GM12878 (cell line): ENCODE measurements around the gene GSG1L. TPM values are rescaled to one million over a fixed set of nuclear protein-coding genes. Genes with fewer than 3 reads are reported as not detected.

Source experiments
- ATAC-seq: fragments of 200-7000 bp; cut with Tn5 transposase; 3 replicates; pipeline ENCODE4 v1.9.1; 2020; ENCODE audit warnings: mild to moderate bottlenecking, moderate library complexity
- BruUV-seq: library from RNA; stranded (reverse); fragments of 400-500 nt; replicated peaks from 2 replicates; lab custom pipeline; 2021; lab: Mats Ljungman, UMichigan
- CTCF ChIA-PET: fragments of 300-600 bp; sonication (Branson Sonifier 250); formaldehyde crosslinking; extraction: SDS; loops from one replicate; lab custom pipeline; 2021; ENCODE audit warnings: inconsistent platforms; lab: Yijun Ruan, JAX
- POLR2A ChIA-PET: fragments of 350-600 bp; formaldehyde crosslinking; extraction: SDS; loops from one replicate; lab custom pipeline; 2021; ENCODE audit warnings: inconsistent platforms; lab: Charles Lee
- RAD21 ChIA-PET: fragments of 300-600 bp; sonication (Branson Sonifier 250); formaldehyde crosslinking; loops from one replicate; lab custom pipeline; 2023; ENCODE audit warnings: antibody characterized with exemption; ENCODE audit not compliant: unreplicated experiment; lab: Charles Lee
- SMC1A ChIA-PET: fragments of 300-600 bp; sonication (Branson Sonifier 250); formaldehyde crosslinking; loops from one replicate; lab custom pipeline; 2023; ENCODE audit not compliant: unreplicated experiment, uncharacterized antibody; lab: Charles Lee
- DNase-seq: peaks from one replicate; pipeline ENCODE4 v3.0.0-alpha.2; 2011; ENCODE audit warnings: low read depth, low spot score
- FAIRE-seq: peaks from 3 replicates; lab custom pipeline; 2011; peaks lifted over from hg19 to GRCh38; lab: Jason Lieb, UNC
- H2AFZ ChIP-seq: 2 replicates; pipeline ENCODE4 v1.6.0; 2011; ENCODE audit warnings: low read depth, low read length, control low read depth; ENCODE audit not compliant: control insufficient read depth
- H3K27ac ChIP-seq: 2 replicates; pipeline ENCODE4 v1.5.1; 2011; ENCODE audit warnings: control low read depth; ENCODE audit not compliant: control insufficient read depth, insufficient read depth
- H3K27me3 ChIP-seq, 2 experiments: replicated peaks in 1 of 2; 2 replicates each; pipeline versions ENCODE4 v1.6.0 to v1.6.1; 2011; ENCODE audit warnings: low read length in 1 of 2; ENCODE audit not compliant: control insufficient read depth in 2 of 2, insufficient read depth in 2 of 2
- H3K36me3 ChIP-seq, 2 experiments: 2 replicates each; pipeline ENCODE4 v1.5.1; 2011; ENCODE audit warnings: low read length in 1 of 2; ENCODE audit not compliant: control insufficient read depth in 2 of 2, insufficient read depth in 2 of 2
- H3K4me1 ChIP-seq: 2 replicates; pipeline ENCODE4 v1.6.1; 2011; ENCODE audit warnings: mild to moderate bottlenecking, low read length, moderate library complexity, mixed read lengths; ENCODE audit not compliant: control insufficient read depth, insufficient read depth
- H3K4me2 ChIP-seq: 2 replicates; pipeline ENCODE4 v1.6.0; 2011; ENCODE audit warnings: control low read depth; ENCODE audit not compliant: control insufficient read depth, insufficient read depth
- H3K4me3 ChIP-seq: fragments of 200-600 bp; sonication (generic); 2 replicates; pipeline ENCODE4 v1.5.1; 2016
- H3K79me2 ChIP-seq: 2 replicates; pipeline ENCODE4 v1.6.0; 2011; ENCODE audit warnings: low read length; ENCODE audit not compliant: control insufficient read depth, insufficient read depth
- H3K9ac ChIP-seq: 2 replicates; pipeline ENCODE4 v1.8.0; 2011; ENCODE audit warnings: low read length, control low read depth, mixed read lengths; ENCODE audit not compliant: control insufficient read depth, insufficient read depth
- H3K9me3 ChIP-seq: replicated peaks from 3 replicates; pipeline ENCODE4 v1.5.1; 2011; ENCODE audit warnings: mild to moderate bottlenecking, low read length; ENCODE audit not compliant: control insufficient read depth, insufficient read depth
- H4K20me1 ChIP-seq: 2 replicates; pipeline ENCODE4 v1.6.0; 2011; ENCODE audit not compliant: control insufficient read depth, insufficient read depth
- CBX5 ChIP-seq: sonication (generic); IDR thresholded peaks from 2 replicates; pipeline ENCODE4 v1.6.1; 2016; ENCODE audit warnings: low read depth, moderate library complexity, mild to moderate bottlenecking, inconsistent platforms
- DPF2 ChIP-seq: fragments of 450-650 bp; IDR thresholded peaks from 2 replicates; pipeline ENCODE4 v1.6.1; 2017; ENCODE audit warnings: mild to moderate bottlenecking
- IRF3 ChIP-seq: fragments of 450-650 bp; IDR thresholded peaks from 2 replicates; pipeline ENCODE4 v1.6.1; 2014; ENCODE audit warnings: mild to moderate bottlenecking
- MYB ChIP-seq: fragments of 150-350 bp; IDR thresholded peaks from 2 replicates; pipeline ENCODE4 v1.6.1; 2014; ENCODE audit warnings: mild to moderate bottlenecking, low read depth, low read length, borderline replicate concordance
- NR2F1 ChIP-seq: fragments of 450-650 bp; conservative IDR thresholded peaks from 2 replicates; pipeline ENCODE4 v1.6.1; 2017; ENCODE audit warnings: mild to moderate bottlenecking
- REST ChIP-seq: IDR thresholded peaks from 2 replicates; pipeline ENCODE4 v1.6.1; 2012; ENCODE audit warnings: mild to moderate bottlenecking, low read depth, low read length
- SMAD5 ChIP-seq: IDR thresholded peaks from 2 replicates; pipeline ENCODE4 v1.6.1; 2016; ENCODE audit warnings: antibody characterized with exemption, low read depth
- STAT1 ChIP-seq: fragments of 450-650 bp; conservative IDR thresholded peaks from 2 replicates; pipeline ENCODE4 v1.6.1; 2014; ENCODE audit warnings: antibody characterized with exemption, mild to moderate bottlenecking
- ZBTB11 ChIP-seq: fragments of 450-650 bp; formaldehyde crosslinking; IDR thresholded peaks from 2 replicates; pipeline ENCODE4 v1.5.0; 2022; ENCODE audit warnings: mild to moderate bottlenecking, missing genetic modification characterization
- ZSCAN29 ChIP-seq: fragments of 450-650 bp; IDR thresholded peaks from 2 replicates; pipeline ENCODE4 v1.6.1; 2017; ENCODE audit warnings: mild to moderate bottlenecking, moderate library complexity
- WGBS: methylation state at CpG from one replicate; pipeline ENCODE4 v1.1.6; 2016; ENCODE audit warnings: low lambda C conversion rate; ENCODE audit not compliant: insufficient replicate concordance, insufficient coverage; ENCODE audit errors: missing lambda C conversion rate; 5-methylcytosine and 5-hydroxymethylcytosine counted together
- in situ Hi-C: fragments of 300-500 bp; cut with MboI; formaldehyde crosslinking; loops from 9 replicates; pipeline ENCODE4 v1.14.3; 2018; ENCODE audit warnings: mixed read lengths
- intact Hi-C: fragments of 100-400 bp; cut with micrococcal nuclease; formaldehyde crosslinking; loops from one replicate; pipeline ENCODE4 v1.14.2; 2022; ENCODE audit not compliant: unreplicated experiment
- polyA plus RNA-seq, 11 experiments: library from polyadenylated mRNA; depleted of rRNA in 4 of 11; unstranded in 6 of 11; stranded (reverse) in 5 of 11; fragments of >200 nt; fragmentation: Nextera tagmentation in 4 of 11; fragmentation: Illumina TruSeq in 1 of 11; extraction: Ambion mirVana in 4 of 11; extraction: Trizol in 1 of 11; gene quantifications; 1 replicate in 1 of 11; 2 replicates in 10 of 11; pipeline versions ENCODE4 v1.2.1 to v1.2.3, GENCODE V29; 2011 to 2016; ENCODE audit warnings: inconsistent platforms in 2 of 11, missing spikeins in 2 of 11, low read depth in 1 of 11
- total RNA-seq, 4 experiments: library from RNA; depleted of rRNA in 3 of 4; stranded (reverse); fragments of >200 nt in 3 of 4; fragmentation: Illumina TruSeq in 1 of 4; extraction: Trizol in 1 of 4; gene quantifications; 2 replicates each; pipeline versions ENCODE4 v1.2.1 to v1.2.3, GENCODE V29; 2013 to 2021

The GSG1L gene
- total and polyA plus RNA-seq, 10 of the 15 experiments (the other 5 are each of a cell fraction or from before 2014, with no cell fraction given) = not detected

GRCh38 chr16:27786221-27786922 lies 277.1 kb downstream of the GSG1L start:
- no TSS peak for BruUV-seq
- 53% methylated on average over 16 of the region's 16 CpGs for WGBS
- SMC1A ChIA-PET = no interaction called here
- no peak overlapping the region for H3K27ac ChIP-seq
- no peak overlapping the region for H3K4me2 ChIP-seq
- ATAC-seq (no peak), DNase-seq (no peak), FAIRE-seq (no peak)
- H4K20me1 ChIP-seq = no peaks in the 10 kb centered on the region
- no peak overlapping the region for H3K9ac ChIP-seq
- POLR2A ChIA-PET = no interaction called here
- intact Hi-C loops = no loop called here
- TF ChIP-seq CBX5 (no peak), ZSCAN29 (no peak), IRF3 (no peak), STAT1 (no peak)
- H3K4me1 ChIP-seq = no peaks in the 10 kb centered on the region
- no peak overlapping the region for H2AFZ ChIP-seq
- no peaks in the 10 kb centered on the region for H3K36me3 ChIP-seq
- H3K27me3 ChIP-seq = no peaks in the 10 kb centered on the region
- no peaks in the 10 kb centered on the region for H3K9me3 ChIP-seq
- no peaks in the 10 kb centered on the region for H3K79me2 ChIP-seq
- RAD21 ChIA-PET = no interaction called here
- CTCF ChIA-PET = no interaction called here
- no peak overlapping the region for H3K4me3 ChIP-seq
- in situ Hi-C loops = no loop called here

- in situ Hi-C loops (no loop called here), intact Hi-C loops (no loop called here)
- Histone ChIP-seq H3K27ac (no peak overlapping the region), H3K4me2 (no peak overlapping the region), H2AFZ (no peak overlapping the region), H3K79me2 (no peaks in the 10 kb centered on the region), H3K9me3 (no peaks in the 10 kb centered on the region), H4K20me1 (no peaks in the 10 kb centered on the region), H3K36me3 (no peaks in the 10 kb centered on the region), H3K9ac (no peak overlapping the region), H3K27me3 (no peaks in the 10 kb centered on the region), H3K4me1 (no peaks in the 10 kb centered on the region), H3K4me3 (no peak overlapping the region)
- ChIA-PET RAD21 (no interaction called here), SMC1A (no interaction called here), CTCF (no interaction called here), POLR2A (no interaction called here)
- no peak for ATAC-seq
- FAIRE-seq = no peak
- no TSS peak for BruUV-seq
- DNase-seq = no peak
- WGBS = 37% methylated on average over 7 of the region's 7 CpGs
- TF ChIP-seq MYB (no peak), DPF2 (no peak), ZBTB11 (no peak), NR2F1 (no peak), SMAD5 (no peak), REST (no peak)
These were observed 278.2 kb downstream of the GSG1L start for GRCh38 chr16:27785307-27785678.
